ENCODE results near the gene CAP1. TPM values are rescaled to one million over a fixed set of nuclear protein-coding genes. Genes with fewer than 3 reads are reported as not detected.
A peak's percentile ranks its signal among the peaks of the same experiment; 100 is the strongest.

Gene CAP1
- total RNA-seq, 1 experiment from 2014 or later = 642 TPM

GRCh38 chr1:40058097-40058452, 17.5 kb downstream of the CAP1 start:
- peaks cover 32% of the 10 kb centered on the region for H3K4me1 ChIP-seq (replicated peaks)
- H3K4me3 ChIP-seq = no peak overlapping the region
- peaks cover 94% of the 10 kb centered on the region for H3K36me3 ChIP-seq
- no peak overlapping the region for H3K27ac ChIP-seq
- H3K9me3 ChIP-seq (replicated peaks) = no peaks in the 10 kb centered on the region
- no peaks in the 10 kb centered on the region for H3K27me3 ChIP-seq (replicated peaks)
- no peak for DNase-seq (ENCODE audit: low read depth in 1 of 2, low spot score in 2 of 2)

GRCh38 chr1:40058453-40059337, 18.2 kb downstream of the CAP1 start:
- Histone ChIP-seq H3K9me3 (replicated peaks) (no peaks in the 10 kb centered on the region), H3K36me3 (peaks cover 94% of the 10 kb centered on the region), H3K27me3 (replicated peaks) (no peaks in the 10 kb centered on the region), H3K27ac (no peak overlapping the region), H3K4me1 (replicated peaks) (peaks cover 32% of the 10 kb centered on the region), H3K4me3 (no peak overlapping the region)
- no peak for DNase-seq (ENCODE audit: low read depth in 1 of 2, low spot score in 2 of 2)

- Histone ChIP-seq H3K4me3 (no peak overlapping the region), H3K27ac (no peak overlapping the region), H3K36me3 (peaks cover 95% of the 10 kb centered on the region), H3K27me3 (replicated peaks) (no peaks in the 10 kb centered on the region), H3K9me3 (replicated peaks) (no peaks in the 10 kb centered on the region), H3K4me1 (replicated peaks) (peaks cover 32% of the 10 kb centered on the region)
- DNase-seq (ENCODE audit: low read depth in 1 of 2, low spot score in 2 of 2) = no peak
Observed at GRCh38 chr1:40059338-40059959, 18.9 kb downstream of the CAP1 start.

GRCh38 chr1:40059960-40060750, 19.6 kb downstream of the CAP1 start:
- Histone ChIP-seq H3K9me3 (replicated peaks) (no peaks in the 10 kb centered on the region), H3K4me3 (no peak overlapping the region), H3K27me3 (replicated peaks) (no peaks in the 10 kb centered on the region), H3K4me1 (replicated peaks) (peaks cover 32% of the 10 kb centered on the region), H3K36me3 (peaks cover 96% of the 10 kb centered on the region), H3K27ac (no peak overlapping the region)
- no peak for DNase-seq (ENCODE audit: low read depth in 1 of 2, low spot score in 2 of 2)

- no peak for DNase-seq (ENCODE audit: low read depth in 1 of 2, low spot score in 2 of 2)
- H3K27ac ChIP-seq = no peak overlapping the region
- peaks cover 3% of the 10 kb centered on the region for H3K4me1 ChIP-seq (replicated peaks)
- no peak overlapping the region for H3K4me3 ChIP-seq
- no peaks in the 10 kb centered on the region for H3K27me3 ChIP-seq (replicated peaks)
- peaks cover 99% of the 10 kb centered on the region for H3K36me3 ChIP-seq
- no peaks in the 10 kb centered on the region for H3K9me3 ChIP-seq (replicated peaks)
Observed at GRCh38 chr1:40064797-40065499, 24.4 kb downstream of the CAP1 start.

GRCh38 chr1:40067023-40067422, 26.5 kb downstream of the CAP1 start:
- Histone ChIP-seq H3K4me3 (no peak overlapping the region), H3K27ac (no peak overlapping the region), H3K9me3 (replicated peaks) (no peaks in the 10 kb centered on the region), H3K27me3 (replicated peaks) (no peaks in the 10 kb centered on the region), H3K4me1 (replicated peaks) (no peaks in the 10 kb centered on the region), H3K36me3 (peaks cover 98% of the 10 kb centered on the region)
- no peak for DNase-seq (ENCODE audit: low read depth in 1 of 2, low spot score in 2 of 2)

GRCh38 chr1:40067851-40068250, 27.3 kb downstream of the CAP1 start:
- no peak overlapping the region for H3K4me3 ChIP-seq
- H3K36me3 ChIP-seq = peaks cover 96% of the 10 kb centered on the region
- DNase-seq (ENCODE audit: low read depth in 1 of 2, low spot score in 2 of 2) = no peak
- no peak overlapping the region for H3K27ac ChIP-seq
- H3K4me1 ChIP-seq (replicated peaks) = no peaks in the 10 kb centered on the region
- no peaks in the 10 kb centered on the region for H3K9me3 ChIP-seq (replicated peaks)
- H3K27me3 ChIP-seq (replicated peaks) = no peaks in the 10 kb centered on the region

GRCh38 chr1:40072142-40072541, 31.6 kb downstream of the CAP1 start:
- Histone ChIP-seq H3K36me3 (peaks cover 91% of the 10 kb centered on the region), H3K4me3 (no peak overlapping the region), H3K27me3 (replicated peaks) (no peaks in the 10 kb centered on the region), H3K27ac (no peak overlapping the region), H3K9me3 (replicated peaks) (no peaks in the 10 kb centered on the region), H3K4me1 (replicated peaks) (peaks cover 9% of the 10 kb centered on the region)
- no peak for DNase-seq (ENCODE audit: low read depth in 1 of 2, low spot score in 2 of 2)

GRCh38 chr1:40073062-40073461, 32.5 kb downstream of the CAP1 start:
- Histone ChIP-seq H3K27ac (no peak overlapping the region), H3K4me3 (no peak overlapping the region), H3K36me3 (peaks cover 93% of the 10 kb centered on the region), H3K27me3 (replicated peaks) (no peaks in the 10 kb centered on the region), H3K9me3 (replicated peaks) (no peaks in the 10 kb centered on the region), H3K4me1 (replicated peaks) (peaks cover 9% of the 10 kb centered on the region)
- no peak for DNase-seq (ENCODE audit: low read depth in 1 of 2, low spot score in 2 of 2)

GRCh38 chr1:40075266-40075665, 34.7 kb downstream of the CAP1 start:
- H3K27me3 ChIP-seq (replicated peaks) = no peaks in the 10 kb centered on the region
- H3K4me1 ChIP-seq (replicated peaks) = peaks cover 9% of the 10 kb centered on the region
- no peak overlapping the region for H3K27ac ChIP-seq
- no peak for DNase-seq (ENCODE audit: low read depth in 1 of 2, low spot score in 2 of 2)
- H3K9me3 ChIP-seq (replicated peaks) = no peaks in the 10 kb centered on the region
- H3K36me3 ChIP-seq = peaks cover 89% of the 10 kb centered on the region
- H3K4me3 ChIP-seq = no peak overlapping the region

GRCh38 chr1:40076895-40077312, 36.4 kb downstream of the CAP1 start:
- DNase-seq (ENCODE audit: low read depth in 1 of 2, low spot score in 2 of 2) = no peak
- H3K27ac ChIP-seq = no peak overlapping the region
- no peaks in the 10 kb centered on the region for H3K9me3 ChIP-seq (replicated peaks)
- H3K36me3 ChIP-seq = peaks cover 76% of the 10 kb centered on the region
- no peaks in the 10 kb centered on the region for H3K27me3 ChIP-seq (replicated peaks)
- H3K4me3 ChIP-seq = no peak overlapping the region
- peaks cover 9% of the 10 kb centered on the region for H3K4me1 ChIP-seq (replicated peaks)

GRCh38 chr1:40078512-40079333, 38.2 kb downstream of the CAP1 start:
- peak; percentile 58 to 67 for DNase-seq (ENCODE audit: low read depth in 1 of 2, low spot score in 2 of 2)
- no peaks in the 10 kb centered on the region for H3K9me3 ChIP-seq (replicated peaks)
- peaks cover 9% of the 10 kb centered on the region for H3K4me1 ChIP-seq (replicated peaks)
- no peak overlapping the region for H3K4me3 ChIP-seq
- peaks cover 67% of the 10 kb centered on the region for H3K36me3 ChIP-seq
- no peak overlapping the region for H3K27ac ChIP-seq
- H3K27me3 ChIP-seq (replicated peaks) = no peaks in the 10 kb centered on the region
